DND-41 (cell line): Measurements from ENCODE around the gene SND1.
A peak's percentile ranks its signal among the peaks of the same experiment; 100 is the strongest.

Source experiments
- ATAC-seq: fragments of 200-7000 bp; cut with Tn5 transposase; 3 replicates; pipeline ENCODE4 v1.9.1; 2021; ENCODE audit warnings: low read depth; ENCODE audit not compliant: insufficient read depth
- DNase-seq: peaks from one replicate; pipeline ENCODE4 v3.0.0-alpha.2; 2020
- H2AFZ ChIP-seq: 2 replicates; pipeline ENCODE4 v1.6.0; 2012; ENCODE audit warnings: low read depth, low read length
- H3K27ac ChIP-seq: 2 replicates; pipeline ENCODE4 v1.5.1; 2012; ENCODE audit warnings: low read length, inconsistent platforms
- H3K27me3 ChIP-seq: fragments of 200-600 bp; sonication (generic); 2 replicates; pipeline ENCODE4 v1.6.0; 2012; ENCODE audit warnings: low read length, mild to moderate bottlenecking, inconsistent platforms; ENCODE audit not compliant: insufficient read depth, poor library complexity
- H3K36me3 ChIP-seq: 2 replicates; pipeline ENCODE4 v1.5.1; 2012; ENCODE audit warnings: low read length, inconsistent platforms; ENCODE audit not compliant: insufficient read depth
- H3K4me1 ChIP-seq: 2 replicates; pipeline ENCODE4 v1.5.1; 2012; ENCODE audit warnings: mild to moderate bottlenecking, low read length; ENCODE audit not compliant: insufficient read depth
- H3K4me2 ChIP-seq: 2 replicates; pipeline ENCODE4 v1.6.0; 2012; ENCODE audit warnings: mild to moderate bottlenecking, moderate library complexity, low read length, inconsistent platforms; ENCODE audit not compliant: insufficient read depth
- H3K4me3 ChIP-seq, 2 experiments: fragments of 200-600 bp in 1 of 2; shearing (Covaris generic) in 1 of 2; 2 replicates each; pipeline ENCODE4 v1.5.1; 2012 to 2016; ENCODE audit warnings: inconsistent platforms in 2 of 2, low read length in 2 of 2, mild to moderate bottlenecking in 2 of 2, low read depth in 1 of 2, moderate library complexity in 1 of 2
- H3K79me2 ChIP-seq: 2 replicates; pipeline ENCODE4 v1.6.0; 2012; ENCODE audit warnings: low read length, inconsistent platforms; ENCODE audit not compliant: insufficient read depth
- H3K9ac ChIP-seq: 2 replicates; pipeline ENCODE4 v1.6.0; 2012; ENCODE audit warnings: low read depth, mild to moderate bottlenecking, inconsistent platforms, low read length, moderate library complexity
- H3K9me3 ChIP-seq: 2 replicates; pipeline ENCODE4 v1.5.1; 2012; ENCODE audit warnings: low read length, moderate library complexity, mild to moderate bottlenecking, inconsistent platforms; ENCODE audit not compliant: insufficient read depth, severe bottlenecking
- H4K20me1 ChIP-seq: 2 replicates; pipeline ENCODE4 v1.6.0; 2012; ENCODE audit warnings: low read length; ENCODE audit not compliant: insufficient read depth
- EZH2 ChIP-seq: IDR thresholded peaks from 3 replicates; pipeline ENCODE4 v1.6.1; 2012; ENCODE audit warnings: borderline replicate concordance, low read depth, mild to moderate bottlenecking, moderate library complexity, low read length, inconsistent platforms; ENCODE audit not compliant: severe bottlenecking
- TF ChIP-seq, protein P1 (sequence below): IDR thresholded peaks from 2 replicates; pipeline ENCODE4 v1.5.1; 2012; ENCODE audit warnings: borderline replicate concordance, low read length, moderate library complexity, mild to moderate bottlenecking; ENCODE audit not compliant: poor library complexity, severe bottlenecking; ENCODE audit errors: extremely low read depth

SND1 gene

DNA sequence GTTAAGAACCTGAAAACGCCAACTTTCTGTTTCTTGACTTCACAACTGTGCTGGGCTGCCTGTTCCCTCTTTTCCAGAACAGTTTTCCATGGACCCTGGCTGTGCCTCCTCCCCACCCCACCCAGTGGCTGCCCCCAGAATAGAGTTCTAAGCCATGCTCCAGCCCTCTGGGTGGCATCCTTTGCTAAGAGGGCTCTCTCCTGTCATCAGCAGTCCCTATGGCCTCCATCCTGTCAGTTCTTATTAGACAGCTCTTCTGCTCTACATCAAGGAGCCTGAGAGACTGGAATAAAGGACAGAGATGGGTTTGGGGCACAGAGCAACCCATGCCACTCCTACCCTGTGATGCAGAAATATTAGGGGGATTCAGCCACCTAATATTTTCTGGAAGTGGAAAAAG lies 393.2 kb downstream of the SND1 start:
- H3K4me2 ChIP-seq: no peak overlapping the region

DNA sequence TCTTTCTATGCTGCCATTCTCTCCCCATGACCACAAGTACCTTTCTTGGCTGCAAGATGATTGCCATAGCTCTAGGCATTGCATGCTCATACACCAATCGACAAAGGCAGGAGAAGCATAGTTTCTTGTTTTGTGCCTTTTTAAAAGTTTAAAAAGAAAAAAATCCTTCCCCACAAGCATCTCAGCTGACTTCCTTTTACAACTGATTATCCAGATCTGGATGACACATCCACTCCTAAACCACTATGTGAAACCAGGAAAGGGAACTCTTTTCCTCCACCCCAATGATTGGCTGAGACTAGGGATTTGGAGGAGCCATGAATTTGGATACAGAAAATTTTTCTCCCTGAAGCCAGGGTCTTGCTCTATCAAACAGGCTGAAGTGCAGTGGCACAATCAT lies 393.8 kb downstream of the SND1 start:
- Histone ChIP-seq H3K9me3 (no peaks in the 10 kb centered on the region), H3K27me3 (no peaks in the 10 kb centered on the region), H3K9ac (no peak overlapping the region), H3K4me3 (no peak overlapping the region), H3K79me2 (no peaks in the 10 kb centered on the region), H3K27ac (no peak overlapping the region), H2AFZ (no peak overlapping the region), H3K4me2 (no peak overlapping the region), H3K36me3 (no peaks in the 10 kb centered on the region), H3K4me1 (no peaks in the 10 kb centered on the region), H4K20me1 (peaks cover 19% of the 10 kb centered on the region; the same call in 1 of the 2 replicates)
- ATAC-seq (no peak), DNase-seq (no peak)
- TF ChIP-seq, protein P1, sequence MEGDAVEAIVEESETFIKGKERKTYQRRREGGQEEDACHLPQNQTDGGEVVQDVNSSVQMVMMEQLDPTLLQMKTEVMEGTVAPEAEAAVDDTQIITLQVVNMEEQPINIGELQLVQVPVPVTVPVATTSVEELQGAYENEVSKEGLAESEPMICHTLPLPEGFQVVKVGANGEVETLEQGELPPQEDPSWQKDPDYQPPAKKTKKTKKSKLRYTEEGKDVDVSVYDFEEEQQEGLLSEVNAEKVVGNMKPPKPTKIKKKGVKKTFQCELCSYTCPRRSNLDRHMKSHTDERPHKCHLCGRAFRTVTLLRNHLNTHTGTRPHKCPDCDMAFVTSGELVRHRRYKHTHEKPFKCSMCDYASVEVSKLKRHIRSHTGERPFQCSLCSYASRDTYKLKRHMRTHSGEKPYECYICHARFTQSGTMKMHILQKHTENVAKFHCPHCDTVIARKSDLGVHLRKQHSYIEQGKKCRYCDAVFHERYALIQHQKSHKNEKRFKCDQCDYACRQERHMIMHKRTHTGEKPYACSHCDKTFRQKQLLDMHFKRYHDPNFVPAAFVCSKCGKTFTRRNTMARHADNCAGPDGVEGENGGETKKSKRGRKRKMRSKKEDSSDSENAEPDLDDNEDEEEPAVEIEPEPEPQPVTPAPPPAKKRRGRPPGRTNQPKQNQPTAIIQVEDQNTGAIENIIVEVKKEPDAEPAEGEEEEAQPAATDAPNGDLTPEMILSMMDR: no peak

More for the DNA sequence above, 393.2 kb downstream of the SND1 start:
- H3K36me3 ChIP-seq: no peaks in the 10 kb centered on the region
- no peak for DNase-seq
- H3K27ac ChIP-seq: no peak overlapping the region
- no peak overlapping the region for H3K9ac ChIP-seq
- H2AFZ ChIP-seq: no peak overlapping the region
- no peaks in the 10 kb centered on the region for H3K79me2 ChIP-seq
- H3K27me3 ChIP-seq: no peaks in the 10 kb centered on the region
- ATAC-seq: no peak
- TF ChIP-seq EZH2: no peak
- TF ChIP-seq, protein P1: no peak
- no peak overlapping the region for H3K4me3 ChIP-seq
- H3K4me1 ChIP-seq: no peaks in the 10 kb centered on the region
- H4K20me1 ChIP-seq: peaks cover 16% of the 10 kb centered on the region; the same call in 1 of the 2 replicates
- no peaks in the 10 kb centered on the region for H3K9me3 ChIP-seq

DNA sequence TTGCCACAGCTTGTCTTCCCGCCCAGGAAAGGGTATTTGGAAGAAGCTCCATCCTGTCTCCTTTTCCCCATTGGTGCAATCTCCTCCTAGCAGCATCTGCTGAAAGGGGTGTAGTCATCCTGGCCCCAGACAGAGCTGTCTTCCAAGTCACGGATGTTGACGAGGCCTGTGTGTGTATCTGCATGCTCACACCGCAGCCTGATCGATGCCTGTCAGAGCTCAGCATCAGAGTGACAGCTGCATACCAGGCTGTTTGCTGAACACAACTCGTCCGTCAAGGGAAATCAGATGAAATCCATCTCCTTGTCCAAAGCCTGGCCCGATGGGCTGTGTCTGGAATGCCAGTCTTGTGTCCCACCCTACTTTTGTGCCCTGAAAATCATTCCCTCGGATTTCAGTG lies 400.4 kb downstream of the SND1 start:
- H2AFZ ChIP-seq: no peak overlapping the region
- no peaks in the 10 kb centered on the region for H3K9me3 ChIP-seq
- H3K4me2 ChIP-seq: no peak overlapping the region
- H4K20me1 ChIP-seq: peaks cover 19% of the 10 kb centered on the region
- no peaks in the 10 kb centered on the region for H3K27me3 ChIP-seq
- H3K9ac ChIP-seq: no peak overlapping the region
- no peak overlapping the region for H3K4me3 ChIP-seq
- ATAC-seq: no peak
- DNase-seq: no peak
- H3K4me1 ChIP-seq: no peaks in the 10 kb centered on the region
- no peaks in the 10 kb centered on the region for H3K79me2 ChIP-seq
- no peak overlapping the region for H3K27ac ChIP-seq
- no peak for TF ChIP-seq EZH2
- TF ChIP-seq, protein P1: no peak
- 0 out of 2 replicates have a peak, but pooled peaks cover 4% of the 10 kb centered on the region for H3K36me3 ChIP-seq

DNA sequence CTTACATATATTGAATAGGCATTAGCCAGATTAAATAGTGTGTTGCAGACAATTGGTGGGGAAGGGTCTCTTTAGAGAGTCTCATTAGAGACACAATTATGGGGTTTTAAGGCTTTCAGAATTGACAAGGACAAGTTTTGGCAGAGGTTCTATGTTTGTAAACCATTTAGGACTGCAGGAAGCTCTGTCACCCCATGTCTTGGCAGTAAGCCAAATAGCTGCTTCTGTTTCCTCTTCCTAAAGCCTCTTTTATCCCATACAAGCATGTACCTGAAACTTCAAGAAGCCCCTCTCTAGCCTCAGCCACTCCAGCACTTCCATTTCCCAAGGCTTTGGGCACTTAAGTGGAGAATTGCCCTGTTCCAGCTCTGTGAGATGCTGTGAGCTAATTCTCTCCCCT lies 401.0 kb downstream of the SND1 start:
- Histone ChIP-seq H3K27ac (no peak overlapping the region), H3K4me3 (no peak overlapping the region), H3K9ac (no peak overlapping the region), H3K27me3 (no peaks in the 10 kb centered on the region), H3K4me1 (no peaks in the 10 kb centered on the region), H3K4me2 (no peak overlapping the region), H4K20me1 (peaks cover 22% of the 10 kb centered on the region), H3K36me3 (0 out of 2 replicates have a peak, but pooled peaks cover 4% of the 10 kb centered on the region), H3K9me3 (no peaks in the 10 kb centered on the region), H3K79me2 (no peaks in the 10 kb centered on the region), H2AFZ (no peak overlapping the region)
- peak; percentile 20 for DNase-seq
- ATAC-seq: no peak
- TF ChIP-seq, protein P1: no peak
- no peak for TF ChIP-seq EZH2
